Stimulated activated CD4-positive, alpha-beta T cell treated with anti-CD3 and anti-CD28 coated beads, Interleukin-2, amount 100 ng/mL, for 24 hours (primary cell): ENCODE results near the gene MICAL3.
"Not testable (repeated sequence)": the region's sequence is repeated elsewhere in the genome, so short reads cannot be mapped to it uniquely, and the experiment has no call there.

Source experiments
- DNase-seq, 2 donors: peaks; one replicate each; pipeline ENCODE4 v3.0.0-alpha.2; 2020

The MICAL3 gene

GRCh38 chr22:18028817-18029527 is 4.6 kb upstream of the MICAL3 start:
- no peak for DNase-seq

- DNase-seq, result not testable (repeated sequence)
These were observed 1.5 kb upstream of the MICAL3 start for GRCh38 chr22:18025898-18026297.

- no peak for DNase-seq
These were observed 777 bp upstream of the MICAL3 start for GRCh38 chr22:18024956-18025720.

- peak; percentile 29 to 53 for DNase-seq
These were observed 669 bp downstream of the MICAL3 start for GRCh38 chr22:18023509-18024275.

- no peak for DNase-seq
These were observed 1.5 kb downstream of the MICAL3 start for GRCh38 chr22:18022876-18023275.

- DNase-seq, result no peak
These were observed 2.9 kb downstream of the MICAL3 start for GRCh38 chr22:18021431-18021830.

- DNase-seq, result not testable (repeated sequence)
These were observed 3.6 kb downstream of the MICAL3 start for GRCh38 chr22:18020743-18021142.

- DNase-seq, result no peak
These were observed 10.4 kb downstream of the MICAL3 start for GRCh38 chr22:18013947-18014346.

- DNase-seq, result no peak
These were observed 10.9 kb downstream of the MICAL3 start for GRCh38 chr22:18013436-18013835.

GRCh38 chr22:18012531-18012930 is 11.8 kb downstream of the MICAL3 start:
- no peak for DNase-seq

- no peak for DNase-seq
These were observed 14.1 kb downstream of the MICAL3 start for GRCh38 chr22:18010266-18010665.

GRCh38 chr22:18008136-18008535 is 16.2 kb downstream of the MICAL3 start:
- no peak for DNase-seq

- no peak for DNase-seq
These were observed 19.0 kb downstream of the MICAL3 start for GRCh38 chr22:18005201-18005926.

- not testable (repeated sequence) for DNase-seq
These were observed 22.5 kb downstream of the MICAL3 start for GRCh38 chr22:18001894-18002315.

GRCh38 chr22:18001040-18001893 is 23.1 kb downstream of the MICAL3 start:
- peak; percentile 79 to 82 for DNase-seq

- DNase-seq, result peak; percentile 30 to 38
These were observed 23.8 kb downstream of the MICAL3 start for GRCh38 chr22:18000441-18001039.

GRCh38 chr22:17999851-18000250 is 24.5 kb downstream of the MICAL3 start:
- no peak for DNase-seq

- no peak for DNase-seq
These were observed 25.4 kb downstream of the MICAL3 start for GRCh38 chr22:17998913-17999312.

- no peak for DNase-seq
These were observed 26.9 kb downstream of the MICAL3 start for GRCh38 chr22:17997456-17997855.

GRCh38 chr22:17995256-17995655 is 29.1 kb downstream of the MICAL3 start:
- DNase-seq, result not testable (repeated sequence)

GRCh38 chr22:17994424-17995108 is 29.8 kb downstream of the MICAL3 start:
- no peak for DNase-seq
